K562 (cell line): Measurements from ENCODE around the gene CHKB. TPM values are rescaled to one million over a fixed set of nuclear protein-coding genes. Genes with fewer than 3 reads are reported as not detected.

Experiments
- ATAC-seq: fragments of 200-7000 bp; cut with Tn5 transposase; 3 replicates; pipeline ENCODE4 v1.9.1; 2020; ENCODE audit warnings: moderate library complexity
- BruUV-seq: library from RNA; stranded (reverse); fragments of 400-500 nt; replicated peaks from 2 replicates; lab custom pipeline; 2021; lab: Mats Ljungman, UMichigan
- CTCF ChIA-PET: fragments of 300-600 bp; formaldehyde crosslinking; extraction: SDS; loops from one replicate; lab custom pipeline; 2021; ENCODE audit warnings: low intra/inter-chr PET ratio; lab: Yijun Ruan, JAX
- POLR2A ChIA-PET: fragments of 300-600, 350-650 bp; sonication (Branson Sonifier 250); formaldehyde crosslinking; extraction: SDS; loops from one replicate; lab custom pipeline; 2021; ENCODE audit warnings: antibody characterized with exemption, inconsistent platforms; lab: Yijun Ruan, JAX
- DNase-seq, 4 experiments: peaks; one replicate each; pipeline versions ENCODE4 v3.0.0 to v3.0.0-alpha.2; 2011 to 2018; ENCODE audit warnings: low spot score in 3 of 4, mixed read lengths in 3 of 4; ENCODE audit errors: extremely low read depth in 1 of 4
- FAIRE-seq: peaks from 2 replicates; lab custom pipeline; 2011; peaks lifted over from hg19 to GRCh38; lab: Jason Lieb, UNC
- H2AFZ ChIP-seq: 2 replicates; pipeline ENCODE4 v1.6.0; 2011; ENCODE audit warnings: low read depth, low read length, control low read depth, inconsistent platforms
- H3K27ac ChIP-seq: fragments of 200-600 bp; 3 replicates; pipeline ENCODE4 v1.8.0; 2011; ENCODE audit warnings: low read depth, mild to moderate bottlenecking, control low read depth, inconsistent platforms, low read length, moderate library complexity, mixed read lengths; ENCODE audit errors: extremely low read depth
- H3K27me3 ChIP-seq, 2 experiments: fragments of 300-600 bp in 1 of 2; 2 replicates in 1 of 2; 3 replicates in 1 of 2; pipeline versions ENCODE4 v1.6.0 to v1.8.0; 2011; ENCODE audit warnings: inconsistent platforms in 2 of 2, low read length in 2 of 2, mild to moderate bottlenecking in 1 of 2, mixed read lengths in 1 of 2, moderate library complexity in 1 of 2; ENCODE audit not compliant: control insufficient read depth in 2 of 2, insufficient read depth in 2 of 2
- H3K36me3 ChIP-seq: fragments of 300-600 bp; 3 replicates; pipeline ENCODE4 v1.8.0; 2011; ENCODE audit warnings: mild to moderate bottlenecking, low read length, inconsistent platforms; ENCODE audit not compliant: control insufficient read depth, insufficient read depth
- H3K4me1 ChIP-seq, 2 experiments: fragments of 200-600 bp in 1 of 2; replicated peaks in 1 of 2; 2 replicates in 1 of 2; 3 replicates in 1 of 2; pipeline versions ENCODE4 v1.5.1 to v1.8.0; 2011; ENCODE audit warnings: inconsistent platforms in 2 of 2, low read length in 2 of 2, mild to moderate bottlenecking in 1 of 2, mixed read lengths in 1 of 2, moderate library complexity in 1 of 2; ENCODE audit not compliant: control insufficient read depth in 2 of 2, insufficient read depth in 2 of 2
- H3K4me2 ChIP-seq: 2 replicates; pipeline ENCODE4 v1.6.1; 2011; ENCODE audit warnings: low read length, control low read depth, inconsistent platforms, mixed read lengths; ENCODE audit not compliant: insufficient read depth
- H3K4me3 ChIP-seq: fragments of 200-600 bp; sonication (generic), shearing (Covaris generic); 2 replicates; pipeline ENCODE4 v1.5.1; 2016; ENCODE audit warnings: control low read depth, inconsistent platforms
- H3K79me2 ChIP-seq: fragments of 200-600 bp; 3 replicates; pipeline ENCODE4 v1.8.0; 2011; ENCODE audit warnings: low read length, inconsistent platforms; ENCODE audit not compliant: control insufficient read depth, insufficient read depth
- H3K9ac ChIP-seq, 2 experiments: 2 replicates each; pipeline versions ENCODE4 v1.6.0 to v1.6.1; 2011; ENCODE audit warnings: low read depth in 2 of 2, low read length in 2 of 2, control low read depth in 1 of 2, inconsistent platforms in 1 of 2, mild to moderate bottlenecking in 1 of 2, mixed read lengths in 1 of 2; ENCODE audit not compliant: insufficient read depth in 1 of 2
- H3K9me1 ChIP-seq: one replicate; pipeline ENCODE4 v1.6.0; 2011; ENCODE audit warnings: inconsistent platforms, mild to moderate bottlenecking, low read length, moderate library complexity; ENCODE audit not compliant: control insufficient read depth, insufficient read depth
- H3K9me3 ChIP-seq: replicated peaks from 2 replicates; pipeline ENCODE4 v1.5.1; 2011; ENCODE audit warnings: low read depth, low read length, inconsistent platforms; ENCODE audit not compliant: control insufficient read depth, insufficient read depth
- H4K20me1 ChIP-seq: replicated peaks from 2 replicates; pipeline ENCODE4 v1.6.1; 2011; ENCODE audit warnings: low read length, inconsistent platforms, mixed read lengths; ENCODE audit not compliant: control insufficient read depth, insufficient read depth
- BRF2 ChIP-seq: IDR thresholded peaks from 3 replicates; pipeline ENCODE4 v1.6.1; 2011; ENCODE audit warnings: borderline replicate concordance, mild to moderate bottlenecking; ENCODE audit not compliant: insufficient read length, insufficient read depth
- CREB1 ChIP-seq, 2 experiments: sonication (generic) in 1 of 2; formaldehyde crosslinking in 1 of 2; IDR thresholded peaks; 2 replicates each; pipeline versions ENCODE4 v1.6.1 to v1.8.0; 2012 to 2022; ENCODE audit warnings: inconsistent platforms in 1 of 2, mild to moderate bottlenecking in 1 of 2, missing genetic modification reagents in 1 of 2, moderate library complexity in 1 of 2
- E2F4 ChIP-seq: sonication (generic); formaldehyde crosslinking; IDR thresholded peaks from 2 replicates; pipeline ENCODE4 v1.8.0; 2022; ENCODE audit warnings: mild to moderate bottlenecking, low read depth, missing genetic modification reagents
- POLR2G ChIP-seq: fragments of 200-400 bp; formaldehyde crosslinking; IDR thresholded peaks from 2 replicates; pipeline ENCODE4 v1.6.1; 2017; ENCODE audit warnings: low read depth, mild to moderate bottlenecking, antibody characterized with exemption, low read length, moderate library complexity
- RBFOX2 ChIP-seq: fragments of 200-400 bp; formaldehyde crosslinking; IDR thresholded peaks from 2 replicates; pipeline ENCODE4 v1.6.1; 2017; ENCODE audit warnings: low read depth, mild to moderate bottlenecking, low read length, moderate library complexity
- SMAD4 ChIP-seq: fragments of 250-450 bp; sonication (Bioruptor Pico); conservative IDR thresholded peaks from 2 replicates; pipeline ENCODE4 v1.8.0; 2021; ENCODE audit warnings: inconsistent platforms, mild to moderate bottlenecking, moderate library complexity
- ZBTB11 ChIP-seq, 3 experiments: fragments of 200-800 bp in 1 of 3; fragments of 250-450 bp in 1 of 3; fragments of 450-650 bp in 1 of 3; sonication (Bioruptor Pico) in 1 of 3; sonication (Bioruptor generic) in 1 of 3; formaldehyde crosslinking in 1 of 3; IDR thresholded peaks; 2 replicates each; pipeline versions ENCODE4 v1.6.1 to v1.8.0; 2016 to 2022; ENCODE audit warnings: mild to moderate bottlenecking in 2 of 3, missing genetic modification characterization in 2 of 3, missing compliant biosample characterization in 1 of 3, moderate library complexity in 1 of 3
- ZBTB17 ChIP-seq: fragments of 450-650 bp; formaldehyde crosslinking; IDR thresholded peaks from 2 replicates; pipeline ENCODE4 v1.4.0; 2020; ENCODE audit warnings: mild to moderate bottlenecking
- ZNF395 ChIP-seq: fragments of 200-800 bp; sonication (Bioruptor generic); IDR thresholded peaks from 2 replicates; pipeline ENCODE4 v1.6.1; 2017; ENCODE audit warnings: missing genetic modification characterization, missing compliant biosample characterization
- WGBS: fragments of 100-300 bp; shearing (Covaris generic); methylation state at CpG from one replicate; pipeline ENCODE4 v1.1.6; 2016; ENCODE audit warnings: low coverage, mixed read lengths; ENCODE audit not compliant: insufficient coverage; ENCODE audit errors: missing lambda C conversion rate; 5-methylcytosine and 5-hydroxymethylcytosine counted together
- in situ Hi-C: fragments of 300-500 bp; cut with MboI; formaldehyde crosslinking; loops from 4 replicates; pipeline ENCODE4 v1.15.0; 2018; ENCODE audit warnings: inconsistent platforms, mixed read lengths
- intact Hi-C: fragments of 100-400 bp; cut with micrococcal nuclease; formaldehyde crosslinking; loops from 2 replicates; pipeline ENCODE4 v1.14.2; 2022
- polyA plus RNA-seq, 8 experiments: library from polyadenylated mRNA; depleted of rRNA in 4 of 8; stranded (reverse) in 5 of 8; unstranded in 3 of 8; fragments of >200 nt; fragmentation: Nextera tagmentation in 2 of 8; fragmentation: Illumina TruSeq in 1 of 8; extraction: Ambion mirVana in 2 of 8; extraction: Trizol in 1 of 8; gene quantifications; 2 replicates each; pipeline versions ENCODE4 v1.2.1 to v1.2.3, GENCODE V29; 2011 to 2014; ENCODE audit warnings: inconsistent platforms in 1 of 8, missing spikeins in 1 of 8
- total RNA-seq, 7 experiments: library from RNA; depleted of rRNA in 6 of 7; stranded (reverse); fragments of >200 nt in 6 of 7; fragmentation: Illumina TruSeq in 2 of 7; extraction: Trizol in 2 of 7; gene quantifications; 2 replicates each; pipeline versions ENCODE4 v1.2.1 to v1.2.3, GENCODE V29; 2011 to 2021; ENCODE audit warnings: low replicate concordance in 1 of 7

CHKB gene
- total and polyA plus RNA-seq, 9 of the 15 experiments (the other 6 are each of a cell fraction or from before 2014, with no cell fraction given), result 2.7 to 31.0 (median 11.0) TPM

GRCh38 chr22:50546326-50547262 lies 36.1 kb downstream of the CHKB start:
- FAIRE-seq (no peak), ATAC-seq (no peak), DNase-seq (peak in 2 of 4 experiments; percentile 43 to 44)
- no peak overlapping the region for H3K27ac ChIP-seq
- H3K9me1 ChIP-seq, result no peaks in the 10 kb centered on the region
- no peak overlapping the region for H2AFZ ChIP-seq
- CTCF ChIA-PET, result no interaction called here
- H3K4me2 ChIP-seq, result no peak overlapping the region
- no peaks in the 10 kb centered on the region for H3K9me3 ChIP-seq
- 54% methylated on average over 33 of the region's 78 CpGs for WGBS
- no peaks in the 10 kb centered on the region for H3K36me3 ChIP-seq
- TF ChIP-seq CREB1 (IDR thresholded peaks at IDR 0.05) (no peak), CREB1 (CRISPR knock-in tag; IDR thresholded peaks at IDR 0.05) (no peak), ZNF395 (CRISPR knock-in tag) (no peak), RBFOX2 (peak; percentile 56), E2F4 (no peak), ZBTB17 (CRISPR knock-in tag) (no peak), POLR2G (peak; percentile 8; the same call in 1 of the 2 replicates), BRF2 (no peak), ZBTB11 (CRISPR knock-in tag; IDR thresholded peaks at IDR 0.05) (0 out of 6 replicates have a peak, but pooled peaks of 1 of the 3 experiments have one; percentile 18), SMAD4 (CRISPR knock-in tag) (0 out of 2 replicates have a peak, but pooled peaks have one; percentile 20)
- TF ChIP-seq, all 486 proteins: peak for 4
- H4K20me1 ChIP-seq, result no peaks in the 10 kb centered on the region
- no TSS peak for BruUV-seq
- H3K27me3 ChIP-seq, result peaks cover 0 to 6% of the 10 kb centered on the region in 2 experiments; a peak in 1 of 5 replicates
- H3K4me1 ChIP-seq, result peaks cover 0 to 38% of the 10 kb centered on the region in 2 experiments; a peak in 3 of 5 replicates
- in situ Hi-C loops (no loop called here), intact Hi-C loops (no loop called here)
- no peaks in the 10 kb centered on the region for H3K79me2 ChIP-seq
- H3K9ac ChIP-seq, result no peak overlapping the region
- no peak overlapping the region for H3K4me3 ChIP-seq
- POLR2A ChIA-PET, result interaction anchor here (0.6 kb wide), 1 partner anchor 308 kb away, joined by 4 read pairs; no protein-coding TSS in a partner anchor
